K562 (cell line): ENCODE data around the gene MRPL9. TPM values are rescaled to one million over a fixed set of nuclear protein-coding genes. Genes with fewer than 3 reads are reported as not detected.

Experiments used
- ATF1 ChIP-seq, 2 experiments: fragments of 450-650 bp in 1 of 2; IDR thresholded peaks; 2 replicates each; pipeline ENCODE4 v1.6.1; 2016; ENCODE audit warnings: missing compliant biosample characterization in 1 of 2, missing genetic modification characterization in 1 of 2
- CREM ChIP-seq: IDR thresholded peaks from 2 replicates; pipeline ENCODE4 v1.6.1; 2014; ENCODE audit warnings: antibody characterized with exemption, low read depth
- DMBX1 ChIP-seq: fragments of 250-450 bp; sonication (Bioruptor Pico); IDR thresholded peaks from 2 replicates; pipeline ENCODE4 v1.8.0; 2022; ENCODE audit warnings: inconsistent platforms, mild to moderate bottlenecking, moderate library complexity, borderline replicate concordance
- E2F6 ChIP-seq, 2 experiments: IDR thresholded peaks; 2 replicates each; pipeline ENCODE4 v1.6.1; 2011; ENCODE audit warnings: borderline replicate concordance in 1 of 2, control low read depth in 1 of 2, low read depth in 1 of 2, low read length in 1 of 2, mild to moderate bottlenecking in 1 of 2, mixed read lengths in 1 of 2, moderate library complexity in 1 of 2; ENCODE audit not compliant: insufficient read depth in 1 of 2, insufficient read length in 1 of 2, poor library complexity in 1 of 2, severe bottlenecking in 1 of 2; ENCODE audit errors: extremely low read depth in 1 of 2
- FOXA3 ChIP-seq, 2 experiments: fragments of 450-650 bp in 1 of 2; sonication (generic) in 1 of 2; formaldehyde crosslinking; IDR thresholded peaks in 1 of 2; conservative IDR thresholded peaks in 1 of 2; 2 replicates each; pipeline versions ENCODE4 v1.4.0 to v1.8.0; 2020 to 2022; ENCODE audit warnings: mild to moderate bottlenecking in 2 of 2, missing genetic modification reagents in 1 of 2
- LEF1 ChIP-seq: fragments of 450-650 bp; IDR thresholded peaks from 2 replicates; pipeline ENCODE4 v1.6.1; 2016; ENCODE audit warnings: mild to moderate bottlenecking
- NCOA4 ChIP-seq: fragments of 450-650 bp; IDR thresholded peaks from 2 replicates; pipeline ENCODE4 v1.6.1; 2018; ENCODE audit warnings: mild to moderate bottlenecking; ENCODE audit not compliant: partially characterized antibody
- NFATC3 ChIP-seq: fragments of 450-650 bp; IDR thresholded peaks from 2 replicates; pipeline ENCODE4 v1.6.1; 2017; ENCODE audit warnings: mild to moderate bottlenecking
- PBX2 ChIP-seq, 2 experiments: IDR thresholded peaks in 1 of 2; conservative IDR thresholded peaks in 1 of 2; 2 replicates each; pipeline ENCODE4 v1.6.1; 2016; ENCODE audit warnings: low read depth in 2 of 2, mild to moderate bottlenecking in 1 of 2, missing compliant biosample characterization in 1 of 2, missing genetic modification characterization in 1 of 2, moderate library complexity in 1 of 2
- SMAD2 ChIP-seq: fragments of 150-350 bp; IDR thresholded peaks from 2 replicates; pipeline ENCODE4 v1.6.1; 2014; ENCODE audit warnings: low read depth, mild to moderate bottlenecking, low read length
- SNRNP70 ChIP-seq: fragments of 200-400 bp; formaldehyde crosslinking; optimal IDR thresholded peaks from 2 replicates; pipeline ENCODE3; 2017; ENCODE audit warnings: low read depth, low read length
- U2AF2 ChIP-seq: fragments of 200-400 bp; formaldehyde crosslinking; optimal IDR thresholded peaks from 2 replicates; pipeline ENCODE3; 2017; ENCODE audit warnings: low read depth, mild to moderate bottlenecking, low read length
- ZNF224 ChIP-seq: sonication (generic); formaldehyde crosslinking; IDR thresholded peaks from 2 replicates; pipeline ENCODE4 v1.8.0; 2022; ENCODE audit warnings: mild to moderate bottlenecking, missing genetic modification reagents
- ZNF316 ChIP-seq: fragments of 450-650 bp; IDR thresholded peaks from 2 replicates; pipeline ENCODE4 v1.6.1; 2016
- ZNF583 ChIP-seq: fragments of 250-450 bp; sonication (Bioruptor Pico); IDR thresholded peaks from 2 replicates; pipeline ENCODE4 v1.4.0; 2020
- ZNF75A ChIP-seq: fragments of 450-650 bp; formaldehyde crosslinking; IDR thresholded peaks from 2 replicates; pipeline ENCODE4 v1.4.0; 2020; ENCODE audit warnings: mild to moderate bottlenecking
- polyA plus RNA-seq, 8 experiments: library from polyadenylated mRNA; depleted of rRNA in 4 of 8; stranded (reverse) in 5 of 8; unstranded in 3 of 8; fragments of >200 nt; fragmentation: Nextera tagmentation in 2 of 8; fragmentation: Illumina TruSeq in 1 of 8; extraction: Ambion mirVana in 2 of 8; extraction: Trizol in 1 of 8; gene quantifications; 2 replicates each; pipeline versions ENCODE4 v1.2.1 to v1.2.3, GENCODE V29; 2011 to 2014; ENCODE audit warnings: inconsistent platforms in 1 of 8, missing spikeins in 1 of 8
- total RNA-seq, 7 experiments: library from RNA; depleted of rRNA in 6 of 7; stranded (reverse); fragments of >200 nt in 6 of 7; fragmentation: Illumina TruSeq in 2 of 7; extraction: Trizol in 2 of 7; gene quantifications; 2 replicates each; pipeline versions ENCODE4 v1.2.1 to v1.2.3, GENCODE V29; 2011 to 2021; ENCODE audit warnings: low replicate concordance in 1 of 7
- TF ChIP-seq, protein P1 (sequence below): IDR thresholded peaks from 2 replicates; pipeline ENCODE4 v1.6.1; 2012; ENCODE audit warnings: low read depth, low read length, improper control_type of control experiment, borderline replicate concordance
- TF ChIP-seq, protein P2 (sequence below): fragments of 250-450 bp; sonication (Bioruptor Pico); IDR thresholded peaks from 2 replicates; pipeline ENCODE4 v1.4.0; 2020; ENCODE audit warnings: mild to moderate bottlenecking, moderate library complexity, borderline replicate concordance

The MRPL9 gene
- total and polyA plus RNA-seq, 9 of the 15 experiments (the other 6 are each of a cell fraction or from before 2014, with no cell fraction given): 38.0 to 162 (median 111) TPM

DNA sequence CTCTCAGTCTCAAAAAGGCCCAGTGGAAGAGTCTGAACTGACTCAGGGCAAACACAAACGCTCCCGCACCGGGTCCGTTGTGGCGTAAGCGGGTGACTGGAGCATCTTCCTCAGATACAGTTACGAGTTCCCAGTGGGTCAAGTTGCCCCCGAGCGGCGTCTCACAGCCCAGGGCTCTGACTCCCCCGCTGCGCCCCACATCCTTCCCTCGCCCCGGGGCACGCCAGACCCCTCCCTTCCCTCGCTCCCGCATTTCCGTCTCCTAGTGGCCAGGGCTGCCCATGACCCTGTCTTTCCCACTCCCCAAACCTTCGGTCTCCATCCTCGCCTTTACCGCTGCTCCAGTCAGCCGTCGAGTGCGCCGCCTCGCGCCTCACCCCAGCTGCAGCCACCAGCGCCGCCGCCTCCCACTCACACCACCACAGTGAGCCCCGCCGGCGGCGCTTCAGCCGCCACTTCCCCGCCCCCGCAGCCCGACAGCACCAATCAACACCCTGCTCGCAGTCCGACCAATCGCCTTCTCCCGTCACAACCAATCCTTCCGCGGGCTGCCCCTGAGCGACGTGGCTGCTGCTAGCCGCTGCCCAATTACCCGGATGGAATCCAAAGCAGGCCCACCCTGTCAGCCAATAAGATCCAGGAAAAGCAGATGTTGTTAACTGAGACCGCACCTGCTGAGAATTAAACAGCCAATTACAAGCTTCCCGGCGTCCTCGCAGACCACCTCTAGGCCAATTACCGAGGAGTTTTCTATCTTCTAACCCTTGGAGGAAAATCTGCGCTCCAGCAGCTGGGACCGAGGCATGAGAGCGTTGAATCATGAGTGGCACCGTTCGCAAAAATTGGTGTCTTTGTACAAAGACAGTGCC lies 27.0 kb upstream of the MRPL9 start, which contains the start of gene TDRKH (continued):
- TF ChIP-seq, protein P1, sequence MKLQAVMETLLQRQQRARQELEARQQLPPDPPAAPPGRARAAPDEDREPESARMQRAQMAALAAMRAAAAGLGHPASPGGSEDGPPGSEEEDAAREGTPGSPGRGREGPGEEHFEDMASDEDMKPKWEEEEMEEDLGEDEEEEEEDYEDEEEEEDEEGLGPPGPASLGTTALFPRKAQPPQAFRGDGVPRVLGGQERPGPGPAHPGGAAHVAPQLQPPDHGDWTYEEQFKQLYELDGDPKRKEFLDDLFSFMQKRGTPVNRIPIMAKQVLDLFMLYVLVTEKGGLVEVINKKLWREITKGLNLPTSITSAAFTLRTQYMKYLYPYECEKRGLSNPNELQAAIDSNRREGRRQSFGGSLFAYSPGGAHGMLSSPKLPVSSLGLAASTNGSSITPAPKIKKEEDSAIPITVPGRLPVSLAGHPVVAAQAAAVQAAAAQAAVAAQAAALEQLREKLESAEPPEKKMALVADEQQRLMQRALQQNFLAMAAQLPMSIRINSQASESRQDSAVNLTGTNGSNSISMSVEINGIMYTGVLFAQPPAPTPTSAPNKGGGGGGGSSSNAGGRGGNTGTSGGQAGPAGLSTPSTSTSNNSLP: no peak
- TF ChIP-seq, protein P2, sequence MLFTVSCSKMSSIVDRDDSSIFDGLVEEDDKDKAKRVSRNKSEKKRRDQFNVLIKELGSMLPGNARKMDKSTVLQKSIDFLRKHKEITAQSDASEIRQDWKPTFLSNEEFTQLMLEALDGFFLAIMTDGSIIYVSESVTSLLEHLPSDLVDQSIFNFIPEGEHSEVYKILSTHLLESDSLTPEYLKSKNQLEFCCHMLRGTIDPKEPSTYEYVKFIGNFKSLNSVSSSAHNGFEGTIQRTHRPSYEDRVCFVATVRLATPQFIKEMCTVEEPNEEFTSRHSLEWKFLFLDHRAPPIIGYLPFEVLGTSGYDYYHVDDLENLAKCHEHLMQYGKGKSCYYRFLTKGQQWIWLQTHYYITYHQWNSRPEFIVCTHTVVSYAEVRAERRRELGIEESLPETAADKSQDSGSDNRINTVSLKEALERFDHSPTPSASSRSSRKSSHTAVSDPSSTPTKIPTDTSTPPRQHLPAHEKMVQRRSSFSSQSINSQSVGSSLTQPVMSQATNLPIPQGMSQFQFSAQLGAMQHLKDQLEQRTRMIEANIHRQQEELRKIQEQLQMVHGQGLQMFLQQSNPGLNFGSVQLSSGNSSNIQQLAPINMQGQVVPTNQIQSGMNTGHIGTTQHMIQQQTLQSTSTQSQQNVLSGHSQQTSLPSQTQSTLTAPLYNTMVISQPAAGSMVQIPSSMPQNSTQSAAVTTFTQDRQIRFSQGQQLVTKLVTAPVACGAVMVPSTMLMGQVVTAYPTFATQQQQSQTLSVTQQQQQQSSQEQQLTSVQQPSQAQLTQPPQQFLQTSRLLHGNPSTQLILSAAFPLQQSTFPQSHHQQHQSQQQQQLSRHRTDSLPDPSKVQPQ (CRISPR knock-in tag): no peak
- TF ChIP-seq CREM (peak; percentile 29; the same call in 1 of the 2 replicates), ZNF224 (no peak), ZNF316 (no peak), ATF1 (CRISPR knock-in tag; IDR thresholded peaks at IDR 0.05) (no peak), ATF1 (tag; IDR thresholded peaks at IDR 0.05) (peak; percentile 90), FOXA3 (CRISPR knock-in tag; conservative IDR thresholded peaks at IDR 0.05 in 1 of 2, IDR thresholded peaks at IDR 0.05 in 1 of 2) (no peak), U2AF2 (no peak), E2F6 (IDR thresholded peaks at IDR 0.05; ENCODE audit: borderline replicate concordance in 1 of 2, extremely low read depth in 1 of 2, insufficient read depth in 1 of 2, insufficient read length in 1 of 2, low read depth in 1 of 2, low read length in 1 of 2, poor library complexity in 1 of 2, severe bottlenecking in 1 of 2) (peak; percentile 98 to 99), SMAD2 (no peak), ZNF583 (CRISPR knock-in tag) (no peak), ZNF75A (CRISPR knock-in tag) (no peak), SNRNP70 (no peak), NCOA4 (no peak), LEF1 (peak; percentile 42; the same call in 1 of the 2 replicates), NFATC3 (no peak), DMBX1 (CRISPR knock-in tag) (no peak), PBX2 (CRISPR knock-in tag; IDR thresholded peaks at IDR 0.05; ENCODE audit: low read depth) (peak; percentile 95), PBX2 (tag; conservative IDR thresholded peaks at IDR 0.05; ENCODE audit: low read depth) (peak; percentile 99)
